ENCODE measurements around the gene ESD. TPM values are rescaled to one million over a fixed set of nuclear protein-coding genes. Genes with fewer than 3 reads are reported as not detected.

ESD gene
- total RNA-seq, 4 donors from 2014 or later = 74.3 to 144 (median 124) TPM

DNA sequence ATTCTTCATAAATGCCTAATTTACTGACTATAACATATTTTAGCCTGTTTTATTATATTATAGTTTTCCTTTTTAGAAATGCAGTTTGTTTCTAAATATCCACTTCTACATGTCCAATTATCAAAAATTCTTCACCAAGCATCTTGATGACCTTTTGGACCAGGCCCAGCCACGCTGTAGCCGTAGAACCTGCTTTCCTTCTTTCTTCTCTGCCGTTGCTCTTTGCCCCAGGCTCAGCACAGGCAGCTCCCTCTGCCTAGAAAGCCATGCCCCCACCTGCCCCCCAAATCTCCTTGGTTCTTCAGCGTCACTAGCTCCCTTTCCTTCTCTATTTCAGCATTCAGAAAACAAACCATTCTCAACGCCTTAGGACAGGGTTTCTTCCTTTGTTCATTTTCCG, 65.4 kb downstream of the ESD start:
- H3K9me3 ChIP-seq = no peaks in the 10 kb centered on the region
- H3K27me3 ChIP-seq = no peaks in the 10 kb centered on the region
- no peak for DNase-seq
- intact Hi-C loops (cut with DNase I; ENCODE audit: low total_unique reads) = no loop called here
- H3K4me1 ChIP-seq = no peaks in the 10 kb centered on the region
- no peaks in the 10 kb centered on the region for H3K36me3 ChIP-seq
- TF ChIP-seq, protein P1, sequence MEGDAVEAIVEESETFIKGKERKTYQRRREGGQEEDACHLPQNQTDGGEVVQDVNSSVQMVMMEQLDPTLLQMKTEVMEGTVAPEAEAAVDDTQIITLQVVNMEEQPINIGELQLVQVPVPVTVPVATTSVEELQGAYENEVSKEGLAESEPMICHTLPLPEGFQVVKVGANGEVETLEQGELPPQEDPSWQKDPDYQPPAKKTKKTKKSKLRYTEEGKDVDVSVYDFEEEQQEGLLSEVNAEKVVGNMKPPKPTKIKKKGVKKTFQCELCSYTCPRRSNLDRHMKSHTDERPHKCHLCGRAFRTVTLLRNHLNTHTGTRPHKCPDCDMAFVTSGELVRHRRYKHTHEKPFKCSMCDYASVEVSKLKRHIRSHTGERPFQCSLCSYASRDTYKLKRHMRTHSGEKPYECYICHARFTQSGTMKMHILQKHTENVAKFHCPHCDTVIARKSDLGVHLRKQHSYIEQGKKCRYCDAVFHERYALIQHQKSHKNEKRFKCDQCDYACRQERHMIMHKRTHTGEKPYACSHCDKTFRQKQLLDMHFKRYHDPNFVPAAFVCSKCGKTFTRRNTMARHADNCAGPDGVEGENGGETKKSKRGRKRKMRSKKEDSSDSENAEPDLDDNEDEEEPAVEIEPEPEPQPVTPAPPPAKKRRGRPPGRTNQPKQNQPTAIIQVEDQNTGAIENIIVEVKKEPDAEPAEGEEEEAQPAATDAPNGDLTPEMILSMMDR (IDR thresholded peaks at IDR 0.05) = no peak
- H3K27ac ChIP-seq = no peak overlapping the region
- H3K4me3 ChIP-seq = no peak overlapping the region

DNA sequence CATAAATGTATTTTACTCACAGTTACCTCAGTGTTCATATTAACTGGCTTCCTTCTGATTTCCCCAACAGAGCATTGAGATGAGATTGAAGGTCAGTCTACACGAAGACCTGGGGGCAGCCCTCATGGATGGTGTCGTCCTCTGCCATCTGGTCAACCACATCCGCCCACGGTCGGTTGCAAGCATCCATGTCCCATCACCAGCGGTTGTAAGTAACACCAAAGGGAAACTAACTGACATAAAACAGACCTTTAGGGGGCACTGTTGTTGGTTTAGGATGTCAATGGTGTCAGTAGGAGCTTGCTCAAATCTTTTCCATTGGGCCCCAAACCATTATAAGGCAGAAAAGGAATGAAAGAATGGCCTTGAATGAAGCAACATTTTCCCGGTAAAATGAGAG, 68.2 kb downstream of the ESD start:
- Histone ChIP-seq H3K9me3 (no peaks in the 10 kb centered on the region), H3K4me3 (no peak overlapping the region), H3K36me3 (no peaks in the 10 kb centered on the region), H3K4me1 (no peaks in the 10 kb centered on the region), H3K27me3 (no peaks in the 10 kb centered on the region), H3K27ac (no peak overlapping the region)
- TF ChIP-seq POLR2A (IDR thresholded peaks at IDR 0.05) = no peak
- TF ChIP-seq, protein P1 (IDR thresholded peaks at IDR 0.05) = no peak
- intact Hi-C loops (cut with DNase I; ENCODE audit: low total_unique reads) = no loop called here
- no peak for DNase-seq

GRCh38 chr13:46726347-46726746, 70.6 kb downstream of the ESD start:
- no peaks in the 10 kb centered on the region for H3K36me3 ChIP-seq
- H3K4me3 ChIP-seq = no peak overlapping the region
- intact Hi-C loops (cut with DNase I; ENCODE audit: low total_unique reads) = no loop called here
- H3K27me3 ChIP-seq = no peaks in the 10 kb centered on the region
- no peak overlapping the region for H3K27ac ChIP-seq
- H3K9me3 ChIP-seq = no peaks in the 10 kb centered on the region
- no peak for DNase-seq
- H3K4me1 ChIP-seq = no peaks in the 10 kb centered on the region
- TF ChIP-seq POLR2A (IDR thresholded peaks at IDR 0.05) = no peak
- TF ChIP-seq, protein P1 (IDR thresholded peaks at IDR 0.05) = no peak

Other genes starting within 250 kb of the ESD start
- gene LRCH1, start 244.0 kb downstream of the ESD start, total RNA-seq = 10 to 100 TPM; 29.1 to 55.6 (median 36.2) TPM
- gene HTR2A, start 99.9 kb upstream of the ESD start, total RNA-seq = 1 to 10 TPM in 2 of 4 donors, under 1 TPM in 2; 0.29 to 5.1 (median 1.5) TPM